ENCODE results near the gene KCNH1.

KCNH1 gene

DNA sequence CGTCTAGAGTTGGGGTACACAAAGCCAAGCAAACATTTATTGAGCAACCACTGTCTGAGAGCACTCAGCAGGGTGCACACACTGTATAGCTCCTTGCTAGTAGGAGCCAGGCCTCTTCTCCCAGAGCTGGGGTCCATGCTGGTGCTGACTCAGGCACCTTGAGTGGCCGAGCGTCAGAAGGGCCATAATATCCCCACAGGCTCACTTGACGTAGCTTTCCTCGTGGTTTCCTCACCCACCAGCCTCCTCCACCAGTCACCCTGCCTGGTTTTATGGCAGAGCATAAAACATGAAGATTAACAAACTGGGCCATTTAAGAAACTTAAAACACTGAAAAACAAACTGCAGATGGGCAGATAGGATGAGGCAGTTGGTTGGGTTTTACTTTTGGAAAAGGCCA lies 443.7 kb downstream of the KCNH1 start:
- no CpG with 5 or more reads among the region's 5 CpGs for WGBS, 2 donors (ENCODE audit: extremely low coverage in 2 of 2, insufficient read length in 2 of 2, insufficient replicate concordance in 1 of 2)
- no peak overlapping the region for H3K27ac ChIP-seq (replicated peaks; ENCODE audit: low read length)

GRCh38 chr1:210689826-210690225 lies 444.1 kb downstream of the KCNH1 start:
- Histone ChIP-seq H2BK15ac (ENCODE audit: low read length) (no peak overlapping the region), H3K27ac (replicated peaks; ENCODE audit: low read length) (no peak overlapping the region)

More for the DNA sequence above, 443.7 kb downstream of the KCNH1 start:
- H3K9me3 ChIP-seq (replicated peaks in 1 of 2; ENCODE audit: control insufficient read depth in 2 of 2, insufficient read depth in 1 of 2, low read depth in 1 of 2, low read length in 2 of 2), result no peaks in the 10 kb centered on the region
- no peaks in the 10 kb centered on the region for H3K79me1 ChIP-seq (ENCODE audit: low read depth, low read length)
- no peak overlapping the region for H4K91ac ChIP-seq (ENCODE audit: low read depth, low read length, poor library complexity)
- H2AFZ ChIP-seq (ENCODE audit: low read length), result no peak overlapping the region
- no peak overlapping the region for H3K4me2 ChIP-seq (ENCODE audit: insufficient read depth, low read length, poor library complexity, severe bottlenecking)
- no peak overlapping the region for H2BK5ac ChIP-seq (ENCODE audit: low read length)
- no peak overlapping the region for H2BK15ac ChIP-seq (ENCODE audit: low read length)
- H3K36me3 ChIP-seq (replicated peaks in 1 of 2; ENCODE audit: control insufficient read depth in 2 of 2, insufficient read depth in 2 of 2, low read length in 2 of 2), result no peaks in the 10 kb centered on the region
- H3K14ac ChIP-seq (ENCODE audit: low read length), result no peak overlapping the region
- no peak overlapping the region for H3K18ac ChIP-seq (ENCODE audit: low read length)
- H2AK5ac ChIP-seq (ENCODE audit: low read depth, low read length), result no peak overlapping the region
- H3K4ac ChIP-seq (ENCODE audit: low read length), result no peak overlapping the region
- no peak overlapping the region for H4K8ac ChIP-seq (ENCODE audit: low read depth, low read length)
- DNase-seq (ENCODE audit: low spot score), result no peak
- H2BK120ac ChIP-seq (ENCODE audit: low read depth, low read length), result no peak overlapping the region
- no peak overlapping the region for H2BK12ac ChIP-seq (ENCODE audit: low read length)
- H3K4me1 ChIP-seq (ENCODE audit: control insufficient read depth in 2 of 2, insufficient read depth in 1 of 2, low read depth in 1 of 2, low read length in 2 of 2), result no peaks in the 10 kb centered on the region
- H3K4me3 ChIP-seq (ENCODE audit: low read length in 2 of 2), result no peak overlapping the region
- no peak overlapping the region for H3K9ac ChIP-seq (ENCODE audit: low read depth, low read length, poor library complexity)
- H3K23ac ChIP-seq (ENCODE audit: low read depth, low read length, poor library complexity), result no peak overlapping the region
- H3K27me3 ChIP-seq (ENCODE audit: control insufficient read depth in 3 of 3, insufficient read depth in 3 of 3, low read depth in 1 of 3, low read length in 3 of 3), result no peaks in the 10 kb centered on the region

DNA sequence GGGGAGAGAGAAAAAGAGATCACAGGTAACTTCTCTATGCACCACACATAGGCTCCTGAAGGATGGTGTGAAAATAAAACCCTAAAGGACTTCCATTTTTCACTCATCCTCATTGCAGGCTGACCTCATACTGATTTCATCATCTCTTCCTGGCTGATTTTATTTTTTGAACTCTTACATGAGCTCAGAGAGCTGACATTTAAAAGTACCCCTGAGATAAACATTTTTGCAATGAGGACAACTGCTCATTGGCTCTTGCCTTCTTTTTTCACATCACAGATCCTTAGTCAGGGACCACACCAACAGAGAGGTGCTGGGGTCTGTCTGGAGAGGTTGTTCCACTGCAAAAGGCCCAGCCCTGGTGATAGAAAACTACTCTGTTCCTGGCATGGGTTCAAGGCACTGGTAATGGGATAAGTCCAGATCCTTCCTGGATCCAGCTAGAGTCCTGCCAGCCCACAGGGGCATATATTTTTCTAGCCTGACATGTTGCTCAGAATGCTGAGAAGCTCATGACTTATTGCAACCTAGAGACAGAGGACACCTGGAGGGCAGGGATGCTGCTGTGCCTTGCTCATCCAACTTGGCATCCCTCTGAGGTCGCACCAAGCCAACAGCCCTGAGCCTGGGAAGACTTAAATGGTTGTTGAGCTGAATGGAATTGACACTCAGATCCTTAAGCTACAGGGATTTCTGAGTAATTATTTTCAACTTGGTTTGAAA lies 445.3 kb downstream of the KCNH1 start:
- no CpG with 5 or more reads among the region's 1 CpG for WGBS, 2 donors (ENCODE audit: extremely low coverage in 2 of 2, insufficient read length in 2 of 2, insufficient replicate concordance in 1 of 2)
- no peak overlapping the region for H3K27ac ChIP-seq (replicated peaks; ENCODE audit: low read length)

More at GRCh38 chr1:210689826-210690225, 444.1 kb downstream of the KCNH1 start:
- no peaks in the 10 kb centered on the region for H3K27me3 ChIP-seq (ENCODE audit: control insufficient read depth in 3 of 3, insufficient read depth in 3 of 3, low read depth in 1 of 3, low read length in 3 of 3)
- no peaks in the 10 kb centered on the region for H3K9me3 ChIP-seq (replicated peaks in 1 of 2; ENCODE audit: control insufficient read depth in 2 of 2, insufficient read depth in 1 of 2, low read depth in 1 of 2, low read length in 2 of 2)
- no peak overlapping the region for H3K23ac ChIP-seq (ENCODE audit: low read depth, low read length, poor library complexity)
- no peak overlapping the region for H2BK120ac ChIP-seq (ENCODE audit: low read depth, low read length)
- no peak overlapping the region for H3K14ac ChIP-seq (ENCODE audit: low read length)
- no peak overlapping the region for H3K4me3 ChIP-seq (ENCODE audit: low read length in 2 of 2)
- DNase-seq (ENCODE audit: low spot score), result no peak
- no peaks in the 10 kb centered on the region for H3K36me3 ChIP-seq (replicated peaks in 1 of 2; ENCODE audit: control insufficient read depth in 2 of 2, insufficient read depth in 2 of 2, low read length in 2 of 2)
- H2AFZ ChIP-seq (ENCODE audit: low read length), result no peak overlapping the region
- H3K9ac ChIP-seq (ENCODE audit: low read depth, low read length, poor library complexity), result no peak overlapping the region
- H2BK12ac ChIP-seq (ENCODE audit: low read length), result no peak overlapping the region
- no peak overlapping the region for H4K91ac ChIP-seq (ENCODE audit: low read depth, low read length, poor library complexity)
- no peak overlapping the region for H2AK5ac ChIP-seq (ENCODE audit: low read depth, low read length)
- H3K79me1 ChIP-seq (ENCODE audit: low read depth, low read length), result no peaks in the 10 kb centered on the region
- no peak overlapping the region for H3K4ac ChIP-seq (ENCODE audit: low read length)
- H2BK5ac ChIP-seq (ENCODE audit: low read length), result no peak overlapping the region
- no peak overlapping the region for H3K4me2 ChIP-seq (ENCODE audit: insufficient read depth, low read length, poor library complexity, severe bottlenecking)
- no peak overlapping the region for H3K18ac ChIP-seq (ENCODE audit: low read length)
- WGBS, 2 donors (ENCODE audit: extremely low coverage in 2 of 2, insufficient read length in 2 of 2, insufficient replicate concordance in 1 of 2), result no CpG with 5 or more reads among the region's 3 CpGs
- H4K8ac ChIP-seq (ENCODE audit: low read depth, low read length), result no peak overlapping the region
- no peaks in the 10 kb centered on the region for H3K4me1 ChIP-seq (ENCODE audit: control insufficient read depth in 2 of 2, insufficient read depth in 1 of 2, low read depth in 1 of 2, low read length in 2 of 2)

DNA sequence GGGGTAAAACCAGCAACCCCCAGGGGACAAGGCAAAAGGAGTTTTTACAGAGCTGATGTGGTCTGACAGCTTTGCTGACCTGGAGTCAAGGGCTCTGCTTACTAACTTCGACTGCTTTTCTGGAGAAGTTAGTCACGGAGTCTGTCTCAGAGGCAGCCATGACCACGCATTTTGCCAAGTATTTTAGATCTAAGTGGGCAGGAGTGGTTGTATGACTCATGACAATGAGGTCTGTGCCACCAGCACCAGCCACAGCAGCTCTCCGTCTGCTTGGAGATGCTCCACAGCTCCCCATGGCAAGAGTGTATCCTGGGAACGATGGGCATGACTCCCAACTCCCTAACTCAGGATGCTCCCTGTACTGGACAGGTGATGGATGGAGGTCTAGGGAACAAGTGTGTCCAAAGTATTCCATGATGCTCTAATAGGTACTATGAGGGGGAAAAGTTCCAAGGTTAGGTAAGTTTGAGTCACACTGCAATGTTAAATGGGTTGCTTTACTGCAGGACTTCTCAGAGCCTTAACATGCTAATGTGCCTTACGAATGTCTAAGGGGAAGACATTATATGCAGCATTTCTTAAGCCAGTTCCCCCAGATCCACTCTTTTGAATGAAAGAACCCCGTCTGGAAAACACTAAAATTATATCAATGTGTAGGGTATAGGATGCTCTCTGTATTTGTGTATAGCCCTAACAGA lies 446.2 kb downstream of the KCNH1 start:
- Histone ChIP-seq H3K18ac (ENCODE audit: low read length) (no peak overlapping the region), H3K4ac (ENCODE audit: low read length) (no peak overlapping the region), H3K9me3 (replicated peaks in 1 of 2; ENCODE audit: control insufficient read depth in 2 of 2, insufficient read depth in 1 of 2, low read depth in 1 of 2, low read length in 2 of 2) (no peaks in the 10 kb centered on the region), H3K4me3 (ENCODE audit: low read length in 2 of 2) (no peak overlapping the region), H2BK5ac (ENCODE audit: low read length) (no peak overlapping the region), H3K9ac (ENCODE audit: low read depth, low read length, poor library complexity) (no peak overlapping the region), H3K23ac (ENCODE audit: low read depth, low read length, poor library complexity) (no peak overlapping the region), H3K27ac (replicated peaks; ENCODE audit: low read length) (no peak overlapping the region), H2AK5ac (ENCODE audit: low read depth, low read length) (no peak overlapping the region), H2BK12ac (ENCODE audit: low read length) (no peak overlapping the region), H4K8ac (ENCODE audit: low read depth, low read length) (no peak overlapping the region), H2BK120ac (ENCODE audit: low read depth, low read length) (no peak overlapping the region), H2AFZ (ENCODE audit: low read length) (no peak overlapping the region), H3K79me1 (ENCODE audit: low read depth, low read length) (no peaks in the 10 kb centered on the region), H3K36me3 (replicated peaks in 1 of 2; ENCODE audit: control insufficient read depth in 2 of 2, insufficient read depth in 2 of 2, low read length in 2 of 2) (peaks cover 0 to 3% of the 10 kb centered on the region in 2 donors), H2BK15ac (ENCODE audit: low read length) (no peak overlapping the region), H4K91ac (ENCODE audit: low read depth, low read length, poor library complexity) (no peak overlapping the region), H3K27me3 (ENCODE audit: control insufficient read depth in 3 of 3, insufficient read depth in 3 of 3, low read depth in 1 of 3, low read length in 3 of 3) (no peaks in the 10 kb centered on the region), H3K4me2 (ENCODE audit: insufficient read depth, low read length, poor library complexity, severe bottlenecking) (no peak overlapping the region), H3K14ac (ENCODE audit: low read length) (no peak overlapping the region), H3K4me1 (ENCODE audit: control insufficient read depth in 2 of 2, insufficient read depth in 1 of 2, low read depth in 1 of 2, low read length in 2 of 2) (no peaks in the 10 kb centered on the region)
- DNase-seq (ENCODE audit: low spot score), result no peak
- no CpG with 5 or more reads among the region's 7 CpGs for WGBS, 2 donors (ENCODE audit: extremely low coverage in 2 of 2, insufficient read length in 2 of 2, insufficient replicate concordance in 1 of 2)

More for the DNA sequence above, 445.3 kb downstream of the KCNH1 start:
- Histone ChIP-seq H2BK15ac (ENCODE audit: low read length) (no peak overlapping the region), H3K27me3 (ENCODE audit: control insufficient read depth in 3 of 3, insufficient read depth in 3 of 3, low read depth in 1 of 3, low read length in 3 of 3) (no peaks in the 10 kb centered on the region), H2AFZ (ENCODE audit: low read length) (no peak overlapping the region), H2BK5ac (ENCODE audit: low read length) (no peak overlapping the region), H3K9ac (ENCODE audit: low read depth, low read length, poor library complexity) (no peak overlapping the region), H3K4me1 (ENCODE audit: control insufficient read depth in 2 of 2, insufficient read depth in 1 of 2, low read depth in 1 of 2, low read length in 2 of 2) (no peaks in the 10 kb centered on the region), H2BK12ac (ENCODE audit: low read length) (no peak overlapping the region), H3K23ac (ENCODE audit: low read depth, low read length, poor library complexity) (no peak overlapping the region), H3K4ac (ENCODE audit: low read length) (no peak overlapping the region), H3K14ac (ENCODE audit: low read length) (no peak overlapping the region), H3K9me3 (replicated peaks in 1 of 2; ENCODE audit: control insufficient read depth in 2 of 2, insufficient read depth in 1 of 2, low read depth in 1 of 2, low read length in 2 of 2) (no peaks in the 10 kb centered on the region), H3K4me2 (ENCODE audit: insufficient read depth, low read length, poor library complexity, severe bottlenecking) (no peak overlapping the region), H3K36me3 (replicated peaks in 1 of 2; ENCODE audit: control insufficient read depth in 2 of 2, insufficient read depth in 2 of 2, low read length in 2 of 2) (no peaks in the 10 kb centered on the region), H3K18ac (ENCODE audit: low read length) (no peak overlapping the region), H2AK5ac (ENCODE audit: low read depth, low read length) (no peak overlapping the region), H3K79me1 (ENCODE audit: low read depth, low read length) (no peaks in the 10 kb centered on the region), H4K8ac (ENCODE audit: low read depth, low read length) (no peak overlapping the region), H2BK120ac (ENCODE audit: low read depth, low read length) (no peak overlapping the region), H4K91ac (ENCODE audit: low read depth, low read length, poor library complexity) (no peak overlapping the region), H3K4me3 (ENCODE audit: low read length in 2 of 2) (no peak overlapping the region)
- DNase-seq (ENCODE audit: low spot score), result no peak

All from neuronal stem cell (in vitro differentiated cells).